ENCODE results near the gene RIMKLB. TPM values are rescaled to one million over a fixed set of nuclear protein-coding genes. Genes with fewer than 3 reads are reported as not detected.

RIMKLB gene
- total RNA-seq, 4 donors from 2014 or later = 36.5 to 49.7 (median 43.5) TPM

DNA sequence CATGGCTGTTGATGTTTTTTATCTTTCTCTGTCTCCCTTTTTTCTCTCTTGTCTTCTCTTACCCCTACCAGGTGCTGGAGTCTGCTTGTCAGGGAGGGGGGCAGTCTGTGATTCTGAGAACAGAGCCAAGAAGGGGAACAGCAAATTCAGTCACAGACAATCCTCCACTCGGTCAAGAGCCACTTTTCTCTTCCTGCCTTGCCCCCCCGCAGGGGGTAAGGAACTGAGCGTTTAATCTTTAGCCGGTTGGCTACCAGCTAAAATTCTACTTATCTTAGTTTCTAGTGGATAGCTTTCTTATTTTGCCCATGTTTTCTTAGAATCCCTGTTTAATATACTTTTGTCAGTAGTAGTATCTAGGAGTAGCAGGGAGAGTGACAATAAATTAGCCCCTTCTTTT lies 1.9 kb downstream of the RIMKLB start:
- WGBS, 2 donors (ENCODE audit: low coverage in 1 of 2) = 11 to 17% methylated on average over 4 of the region's 4 CpGs
- peak overlapping the region in 1 of 2 donors; percentile 99 for H3K4me3 ChIP-seq
- peaks cover 4 to 63% (median 5%) of the 10 kb centered on the region in 3 donors for H3K4me1 ChIP-seq
- no peaks in the 10 kb centered on the region for H3K9me3 ChIP-seq
- H3K36me3 ChIP-seq = no peaks in the 10 kb centered on the region
- H3K27ac ChIP-seq = peak overlapping the region; percentile 3 to 100 (median 76)
- no peaks in the 10 kb centered on the region for H3K27me3 ChIP-seq
- no peak for ATAC-seq
- TF ChIP-seq POLR2AphosphoS5 (IDR thresholded peaks at IDR 0.05) (no peak), EP300 (IDR thresholded peaks at IDR 0.05) (no peak), CTCF (IDR thresholded peaks at IDR 0.05) (no peak), POLR2A (IDR thresholded peaks at IDR 0.05) (no peak)

DNA sequence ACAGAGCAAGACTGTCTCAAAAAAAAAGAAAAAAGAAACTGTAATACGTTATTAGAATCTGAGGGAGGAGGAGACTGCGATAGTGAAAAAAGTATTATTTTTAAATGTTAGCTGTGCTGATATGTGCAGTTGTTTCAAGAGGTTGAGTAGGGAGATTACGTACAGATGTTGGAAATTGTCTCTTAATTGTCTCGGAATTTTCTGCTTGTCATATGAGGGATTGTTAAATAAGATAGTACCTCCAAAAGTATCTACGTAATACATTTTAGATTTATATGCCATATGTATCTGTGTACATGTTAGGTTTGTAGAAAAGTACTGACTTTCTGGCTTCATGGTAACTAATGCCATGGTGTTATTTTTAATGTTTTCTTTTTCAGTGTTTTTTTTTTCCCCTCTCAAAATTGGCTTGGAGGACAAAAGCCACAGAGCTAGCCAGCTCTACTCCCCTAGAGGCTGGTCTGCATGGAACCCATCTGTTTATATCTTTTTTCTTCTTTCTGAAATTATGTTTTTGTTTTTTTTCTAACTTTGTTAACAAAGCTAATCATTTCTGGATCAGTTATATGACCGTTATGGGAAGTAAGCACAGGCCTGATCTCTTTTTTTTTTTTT lies 3.4 kb downstream of the RIMKLB start:
- Histone ChIP-seq H3K4me3 (no peak overlapping the region), H3K27ac (peak overlapping the region in 2 of 4 donors; percentile 98 to 100), H3K4me1 (peaks cover 4 to 70% (median 5%) of the 10 kb centered on the region in 3 donors), H3K9me3 (no peaks in the 10 kb centered on the region), H3K36me3 (no peaks in the 10 kb centered on the region), H3K27me3 (no peaks in the 10 kb centered on the region)
- no peak for ATAC-seq
- TF ChIP-seq POLR2AphosphoS5 (IDR thresholded peaks at IDR 0.05) (no peak), EP300 (IDR thresholded peaks at IDR 0.05) (no peak), POLR2A (IDR thresholded peaks at IDR 0.05) (no peak), CTCF (IDR thresholded peaks at IDR 0.05) (peak in 1 of 4 experiments; percentile 6)
- 36 to 42% methylated on average over 5 to 6 of the region's 6 CpGs for WGBS, 2 donors (ENCODE audit: low coverage in 1 of 2)

- Histone ChIP-seq H3K4me3 (no peak overlapping the region), H3K4me1 (peaks cover 4 to 68% (median 5%) of the 10 kb centered on the region in 3 donors), H3K36me3 (no peaks in the 10 kb centered on the region), H3K27me3 (no peaks in the 10 kb centered on the region), H3K9me3 (no peaks in the 10 kb centered on the region), H3K27ac (peak overlapping the region in 2 of 4 donors; percentile 34 to 98)
- ATAC-seq = no peak
- TF ChIP-seq POLR2AphosphoS5 (IDR thresholded peaks at IDR 0.05) (no peak), EP300 (IDR thresholded peaks at IDR 0.05) (no peak), POLR2A (IDR thresholded peaks at IDR 0.05) (no peak), CTCF (IDR thresholded peaks at IDR 0.05) (no peak)
- WGBS, 2 donors (ENCODE audit: low coverage in 1 of 2) = 55% methylated on average over 4 of the region's 4 CpGs
Measured at GRCh38 chr12:8702159-8702558, 4.4 kb downstream of the RIMKLB start.

DNA sequence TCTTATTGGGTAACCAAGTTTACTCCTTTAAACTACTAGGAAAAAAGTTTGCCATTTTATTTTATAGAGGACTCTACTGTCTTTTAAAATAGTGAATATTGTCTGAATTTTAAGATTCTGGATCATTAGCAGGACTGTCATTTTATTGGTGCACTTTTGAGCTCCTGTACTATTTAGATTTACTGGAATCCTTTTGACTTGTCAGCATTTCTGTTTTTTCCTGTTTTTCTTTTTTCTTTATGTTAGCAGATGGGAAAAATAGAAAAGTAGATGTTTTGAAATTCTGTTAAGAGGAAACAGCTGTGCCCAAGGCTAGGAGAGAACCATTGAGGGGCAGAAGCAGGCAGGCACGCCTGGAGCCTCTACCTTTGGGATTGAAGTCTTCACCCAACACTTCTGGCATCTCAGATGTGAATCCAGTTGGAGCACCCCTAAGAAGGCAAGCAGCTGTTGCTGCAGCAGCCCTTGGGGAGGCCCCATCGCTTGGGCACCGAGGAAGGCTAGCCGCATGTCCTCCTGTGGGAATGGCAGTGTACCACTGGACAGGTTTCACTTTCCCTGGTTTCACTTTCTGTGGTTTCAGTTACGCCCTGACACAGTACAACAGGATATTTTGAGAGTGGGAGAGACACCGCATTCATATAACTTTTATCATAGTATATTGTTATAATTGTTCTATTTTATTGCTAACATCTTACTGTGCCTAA lies 11.5 kb downstream of the RIMKLB start:
- peaks cover 0 to 69% (median 7%) of the 10 kb centered on the region in 3 donors for H3K4me1 ChIP-seq
- no peaks in the 10 kb centered on the region for H3K9me3 ChIP-seq
- TF ChIP-seq CTCF (IDR thresholded peaks at IDR 0.05) (no peak), EP300 (IDR thresholded peaks at IDR 0.05) (no peak)
- H3K27ac ChIP-seq = peak overlapping the region in 3 of 4 donors; percentile 6 to 63 (median 53)
- 30 to 45% methylated on average over 3 to 6 of the region's 6 CpGs for WGBS, 2 donors (ENCODE audit: low coverage in 1 of 2)
- no peaks in the 10 kb centered on the region for H3K36me3 ChIP-seq
- ATAC-seq = peak; percentile 70
- no peaks in the 10 kb centered on the region for H3K27me3 ChIP-seq
- peak overlapping the region; percentile 30 for H3K4me3 ChIP-seq

DNA sequence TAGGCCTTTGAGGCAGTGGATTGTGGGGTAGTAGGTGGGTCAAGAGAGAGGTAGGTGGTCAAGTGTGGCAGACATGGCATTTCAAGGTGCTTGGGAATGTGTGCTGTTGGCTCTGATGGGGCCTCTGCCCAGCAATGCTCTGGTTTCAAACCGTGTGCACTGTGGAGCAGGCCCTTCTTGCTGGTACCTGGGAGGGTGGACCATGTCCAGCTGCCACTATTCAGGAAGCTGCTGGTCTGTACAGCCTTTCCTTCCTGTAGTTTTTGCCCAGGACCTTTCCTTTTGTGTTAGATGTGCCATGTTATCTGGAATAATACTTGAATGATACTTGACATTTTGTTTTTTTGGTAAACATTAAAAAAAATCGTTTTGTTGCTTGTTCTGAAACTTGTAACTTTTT lies 14.8 kb downstream of the RIMKLB start:
- no peak for ATAC-seq
- H3K4me1 ChIP-seq = peaks cover 0 to 55% (median 7%) of the 10 kb centered on the region in 3 donors
- 54 to 55% methylated on average over 1 to 2 of the region's 2 CpGs for WGBS, 2 donors (ENCODE audit: low coverage in 1 of 2)

More for the DNA sequence above, 14.8 kb downstream of the RIMKLB start:
- Histone ChIP-seq H3K27ac (peak overlapping the region in 3 of 4 donors; percentile 21 to 52 (median 30)), H3K9me3 (no peaks in the 10 kb centered on the region), H3K4me3 (no peak overlapping the region), H3K36me3 (peaks cover 0 to 11% of the 10 kb centered on the region in 2 donors), H3K27me3 (no peaks in the 10 kb centered on the region)
- no peak for TF ChIP-seq POLR2A (IDR thresholded peaks at IDR 0.05)
- TF ChIP-seq EP300 (IDR thresholded peaks at IDR 0.05) = no peak
- TF ChIP-seq POLR2AphosphoS5 (IDR thresholded peaks at IDR 0.05) = no peak
- no peak for TF ChIP-seq CTCF (IDR thresholded peaks at IDR 0.05)
